GM18508 (cell line): Measurements from ENCODE around the gene CDYL.
A peak's percentile ranks its signal among the peaks of the same experiment; 100 is the strongest.

Source experiments
- ATAC-seq: cut with Tn5 transposase; IDR thresholded peaks from one replicate; pipeline ENCODE4 v1.9.1; 2021; ENCODE audit warnings: moderate number of reproducible peaks; ENCODE audit not compliant: insufficient read depth, unreplicated experiment

The CDYL gene

GRCh38 chr6:4802312-4802935 lies 26.2 kb downstream of the CDYL start:
- ATAC-seq, result peak; percentile 37

GRCh38 chr6:4803343-4803744 lies 27.1 kb downstream of the CDYL start:
- ATAC-seq, result no peak

GRCh38 chr6:4804095-4804494 lies 27.9 kb downstream of the CDYL start:
- ATAC-seq, result no peak

GRCh38 chr6:4805553-4806336 lies 29.5 kb downstream of the CDYL start:
- ATAC-seq, result no peak

- no peak for ATAC-seq
These were observed 30.1 kb downstream of the CDYL start for GRCh38 chr6:4806337-4806725.

GRCh38 chr6:4806791-4807190 lies 30.6 kb downstream of the CDYL start:
- ATAC-seq, result no peak

- ATAC-seq, result no peak
These were observed 32.2 kb downstream of the CDYL start for GRCh38 chr6:4808396-4808795.

GRCh38 chr6:4809999-4810918 lies 34.1 kb downstream of the CDYL start:
- ATAC-seq, result no peak

GRCh38 chr6:4812068-4812467 lies 35.9 kb downstream of the CDYL start:
- no peak for ATAC-seq

GRCh38 chr6:4813055-4813454 lies 36.9 kb downstream of the CDYL start:
- no peak for ATAC-seq

- no peak for ATAC-seq
These were observed 38.0 kb downstream of the CDYL start for GRCh38 chr6:4814212-4814611.

- ATAC-seq, result no peak
These were observed 38.8 kb downstream of the CDYL start for GRCh38 chr6:4814987-4815386.

GRCh38 chr6:4815584-4815983 lies 39.4 kb downstream of the CDYL start:
- ATAC-seq, result no peak

- no peak for ATAC-seq
These were observed 40.7 kb downstream of the CDYL start for GRCh38 chr6:4816904-4817303.

- ATAC-seq, result no peak
These were observed 41.3 kb downstream of the CDYL start for GRCh38 chr6:4817551-4817950.

GRCh38 chr6:4818272-4818938 lies 42.2 kb downstream of the CDYL start:
- ATAC-seq, result no peak

- no peak for ATAC-seq
These were observed 43.6 kb downstream of the CDYL start for GRCh38 chr6:4819706-4820283.

GRCh38 chr6:4820704-4821276 lies 44.6 kb downstream of the CDYL start:
- ATAC-seq, result no peak

- no peak for ATAC-seq
These were observed 46.3 kb downstream of the CDYL start for GRCh38 chr6:4822476-4822875.

- no peak for ATAC-seq
These were observed 52.0 kb downstream of the CDYL start for GRCh38 chr6:4828187-4828698.
